Mesenteric fat pad (tissue), 1 donor: ENCODE results near the gene IFI44. TPM values are rescaled to one million over a fixed set of nuclear protein-coding genes. Genes with fewer than 3 reads are reported as not detected.

Experiments used
- DNase-seq: peaks from one replicate; pipeline ENCODE4 v3.0.0-alpha.2; 2020; ENCODE audit warnings: low spot score
- total RNA-seq: library from RNA; stranded (reverse); fragmentation: NEBNext Ultra II Directional; extraction: Animal tissue kit (Norgen Biotek cat#: 25700); gene quantifications from one replicate; pipeline ENCODE4 v1.2.1, GENCODE V29; 2021
- donor health status: DM: yes; HTN: yes; CAD: no.

The IFI44 gene
- total RNA-seq, 1 donor from 2014 or later, result 40.6 TPM

DNA sequence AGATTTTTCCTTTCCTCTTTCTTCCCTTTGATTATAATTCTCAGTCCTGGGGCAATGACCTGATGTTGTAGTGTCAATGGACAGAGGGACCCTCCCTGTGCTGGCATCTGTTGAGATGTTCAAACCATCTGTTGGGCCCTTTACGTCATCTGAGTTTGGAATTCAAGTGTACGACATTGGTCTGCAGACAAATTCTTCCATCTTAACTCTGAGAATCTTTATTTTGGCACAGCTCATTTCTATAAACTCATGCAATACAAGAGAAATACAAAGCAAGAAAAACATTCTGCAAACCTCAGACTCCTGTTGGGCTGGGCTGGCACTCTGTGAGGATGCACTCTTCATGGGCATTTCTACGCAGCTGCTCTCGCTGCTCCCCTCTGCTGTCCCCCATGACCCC is 54.2 kb downstream of the IFI44 start:
- DNase-seq, result no peak

DNA sequence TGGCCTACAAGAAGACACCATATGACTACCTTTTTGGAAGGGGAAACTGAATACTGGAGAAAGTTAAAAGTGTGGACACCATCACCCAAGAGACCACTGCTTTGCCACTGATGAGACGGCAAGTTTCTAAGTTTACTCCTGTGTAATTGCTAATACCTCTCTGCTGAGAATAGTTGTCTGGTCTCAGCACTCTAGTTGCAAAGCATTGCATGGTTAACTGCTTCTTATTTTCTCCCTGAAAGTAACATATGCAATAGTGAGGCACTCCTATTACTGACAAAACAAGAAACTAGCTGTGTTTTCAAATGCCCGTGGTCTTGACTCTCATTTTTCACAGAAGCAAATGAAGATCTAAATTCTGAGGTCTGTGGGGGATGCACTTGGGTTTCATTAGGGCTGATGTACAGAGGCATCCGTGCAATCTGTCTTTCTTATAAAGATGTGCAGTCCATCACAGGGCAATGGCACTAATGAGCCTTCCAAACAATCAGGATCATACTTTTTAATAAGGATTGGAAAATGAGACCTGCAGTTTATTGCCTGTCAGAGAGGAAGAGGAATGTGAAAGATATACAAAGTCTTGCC is 62.9 kb downstream of the IFI44 start:
- DNase-seq, result no peak

DNA sequence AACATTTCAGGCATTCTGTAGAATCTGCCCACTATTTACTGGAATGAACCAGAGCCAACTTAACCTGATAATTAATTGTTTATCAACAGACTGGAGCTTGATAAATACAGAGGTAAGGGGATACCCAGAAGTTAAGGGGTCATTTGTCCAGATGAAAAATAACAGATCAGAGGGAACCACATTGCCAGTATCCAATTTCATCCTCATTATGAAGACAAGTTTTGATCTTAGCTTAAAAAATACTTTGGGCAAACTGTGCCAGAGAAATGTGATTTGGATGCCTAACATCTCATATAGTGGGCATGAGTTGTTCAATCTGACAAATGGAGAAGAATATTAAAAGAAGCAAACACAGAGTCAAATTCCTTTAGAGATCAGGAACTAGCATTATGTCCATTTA is 63.7 kb downstream of the IFI44 start:
- no peak for DNase-seq

Other genes with a start within 250 kb of the IFI44 start
- 0.84 TPM for gene PTGFR, start 158.9 kb upstream of the IFI44 start, total RNA-seq
- gene IFI44L, start 29.4 kb upstream of the IFI44 start, total RNA-seq, result 25.6 TPM